ENCODE results near the gene SLC35A4.
"Not testable (repeated sequence)": the region's sequence is repeated elsewhere in the genome, so short reads cannot be mapped to it uniquely, and the experiment has no call there.

Gene SLC35A4

DNA sequence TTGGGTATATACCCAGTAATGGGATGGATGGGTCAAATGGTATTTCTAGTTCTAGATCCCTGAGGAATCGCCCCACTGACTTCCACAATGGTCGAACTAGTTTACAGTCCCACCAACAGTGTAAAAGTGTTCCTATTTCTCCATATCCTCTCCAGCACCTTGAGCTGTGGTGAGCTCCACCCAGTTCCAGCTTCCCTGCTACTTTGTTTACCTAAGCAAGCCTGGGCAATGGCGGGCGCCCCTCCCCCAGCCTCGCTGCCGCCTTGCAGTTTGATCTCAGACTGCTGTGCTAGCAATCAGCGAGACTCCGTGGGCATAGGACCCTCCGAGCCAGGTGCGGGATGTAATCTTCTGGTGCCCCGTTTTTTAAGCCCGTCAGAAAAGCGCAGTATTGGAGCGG is 28.4 kb downstream of the SLC35A4 start:
- DNase-seq: not testable (repeated sequence)

DNA sequence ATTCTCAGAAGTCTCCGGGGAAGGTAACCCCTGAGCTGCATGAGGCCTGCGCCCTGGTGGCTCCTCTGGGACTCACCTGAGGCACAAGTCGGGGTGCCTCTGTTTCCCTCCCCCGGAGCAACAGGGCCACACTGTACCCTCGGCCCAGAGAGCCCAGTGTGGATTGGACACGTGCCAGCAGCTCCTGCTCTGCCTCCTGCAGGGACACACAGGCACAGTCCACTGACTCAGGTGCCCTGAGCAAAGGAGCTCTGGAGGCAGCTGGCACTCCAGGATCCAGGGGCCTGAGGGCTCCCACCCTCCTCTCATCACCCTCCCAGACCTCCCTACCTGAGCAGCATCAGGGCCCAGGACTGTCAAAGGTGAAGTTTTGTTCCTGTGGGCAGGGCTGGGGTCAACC is 29.5 kb downstream of the SLC35A4 start:
- no peak for DNase-seq

DNA sequence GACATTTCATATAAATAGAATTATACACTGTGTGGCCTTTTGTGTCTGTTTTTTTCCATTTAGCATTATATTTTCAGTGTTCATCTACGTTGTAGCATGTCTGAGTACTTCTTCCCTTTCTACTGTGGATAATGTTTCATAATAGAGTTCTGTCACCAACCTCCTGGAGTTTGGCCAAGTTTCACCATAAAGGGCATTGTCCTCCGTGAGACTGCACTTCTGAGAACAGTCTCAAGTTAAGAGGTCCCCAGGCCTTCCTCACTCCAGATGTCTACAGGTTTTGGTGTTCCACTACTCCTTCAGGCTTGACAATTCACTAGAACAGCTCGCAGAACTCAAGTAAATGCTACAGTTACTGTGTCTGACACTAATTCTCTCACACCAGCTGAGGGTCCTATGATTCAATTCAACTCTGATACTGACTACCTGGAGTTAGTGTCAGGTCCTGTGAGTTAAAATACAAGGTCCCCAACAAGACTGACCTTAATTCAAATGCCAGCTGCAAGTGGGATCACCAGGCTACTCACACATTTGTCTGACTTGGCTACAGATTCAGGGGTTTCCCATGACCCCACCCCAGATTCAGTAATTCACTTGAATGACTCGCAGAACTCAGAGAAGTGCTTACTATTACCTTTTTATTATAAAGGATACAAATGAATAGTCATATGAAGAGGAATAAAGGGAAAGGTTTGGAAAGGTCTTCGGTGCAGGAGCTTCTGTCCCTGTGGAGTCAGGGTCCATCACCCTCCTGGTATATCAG is 31.1 kb downstream of the SLC35A4 start:
- no peak for DNase-seq

DNA sequence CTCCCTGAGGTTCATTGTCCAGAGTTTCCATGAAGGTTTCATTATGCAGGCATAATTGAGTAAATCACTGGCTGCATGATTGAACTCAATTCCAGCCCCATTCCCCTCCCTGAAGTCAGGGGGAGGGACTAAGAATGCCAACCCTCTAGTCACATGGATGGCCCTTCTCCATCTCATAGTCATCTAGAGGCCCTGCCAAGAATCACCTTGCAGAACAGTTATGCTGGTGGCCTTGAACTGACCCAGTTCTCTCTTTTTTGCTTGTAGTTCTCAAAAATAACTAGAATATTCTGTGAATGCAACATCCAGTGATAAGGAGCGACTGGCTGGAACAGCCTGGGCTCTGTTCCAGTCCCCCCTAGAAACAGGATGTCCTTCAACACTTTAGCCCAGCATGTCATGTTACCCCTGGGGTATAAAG is 31.7 kb downstream of the SLC35A4 start:
- no peak for DNase-seq

DNA sequence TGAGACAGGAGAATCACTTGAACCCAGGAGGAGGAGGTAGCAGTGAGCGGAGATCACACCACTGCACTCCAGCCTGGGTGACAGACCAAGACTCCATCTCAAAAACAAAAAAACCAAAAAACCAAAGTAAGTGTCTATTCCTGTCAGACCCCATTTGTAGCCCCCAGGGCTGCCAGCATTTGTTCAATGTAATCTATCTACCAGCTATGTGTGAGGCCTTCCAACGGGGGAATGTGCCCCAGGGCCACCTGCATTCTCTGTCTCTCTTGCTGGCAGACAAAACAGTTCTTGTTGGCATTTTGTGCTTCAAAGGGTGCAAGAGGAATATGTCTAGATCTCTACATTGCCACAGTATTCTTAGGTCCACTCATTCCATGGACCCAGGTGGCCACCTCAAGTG is 34.2 kb downstream of the SLC35A4 start:
- no peak for DNase-seq

DNA sequence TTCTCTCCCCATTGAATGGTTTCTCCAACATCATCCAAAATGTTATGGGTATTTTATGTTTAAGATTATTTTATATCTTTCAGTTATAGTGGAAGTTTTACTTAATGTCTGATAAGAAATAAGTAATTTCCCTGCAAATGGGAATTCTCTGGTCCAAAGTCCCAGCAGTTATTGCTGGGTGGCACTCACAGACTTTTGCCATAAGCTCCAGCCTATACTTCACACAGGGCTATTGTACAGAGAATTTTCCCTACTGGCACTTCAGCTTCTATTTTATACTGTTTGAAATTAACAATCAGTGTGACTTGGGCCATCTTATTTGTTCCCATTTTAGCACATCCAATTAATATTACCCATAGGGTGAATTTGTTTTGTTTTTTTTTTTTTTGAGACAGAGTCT is 35.5 kb downstream of the SLC35A4 start:
- no peak for DNase-seq

DNA sequence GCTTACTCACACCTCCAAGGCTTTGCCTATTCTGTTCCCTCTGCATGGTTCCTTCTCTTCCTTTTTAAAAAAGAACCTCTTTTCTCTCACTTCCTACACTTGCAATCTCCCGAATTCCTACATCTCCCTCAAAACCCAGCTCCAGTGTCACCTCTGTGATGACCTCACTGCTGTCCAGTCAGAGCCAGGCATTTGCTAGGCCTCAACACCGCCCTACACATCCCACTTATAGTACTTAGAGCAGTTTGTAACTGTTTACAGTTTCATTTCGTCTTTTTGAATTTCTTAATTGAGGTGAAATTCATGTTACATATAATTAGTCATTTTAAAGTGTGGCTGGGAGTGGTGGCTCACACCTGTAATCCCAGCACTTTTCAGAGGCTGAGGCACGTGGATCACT is 37.5 kb downstream of the SLC35A4 start:
- no peak for DNase-seq

DNA sequence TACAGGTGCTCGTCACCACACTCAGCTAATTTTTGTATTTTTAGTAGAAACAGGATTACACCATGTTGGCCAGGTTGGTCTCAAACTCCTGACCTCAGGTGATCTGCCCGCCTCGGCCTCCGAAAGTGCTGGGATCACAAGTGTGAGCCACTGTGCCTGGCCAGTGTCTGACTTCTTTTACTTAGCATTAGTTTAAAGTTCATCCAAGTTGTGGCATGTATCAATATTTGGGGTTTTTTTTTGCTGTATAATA is 38.7 kb downstream of the SLC35A4 start:
- not testable (repeated sequence) for DNase-seq

DNA sequence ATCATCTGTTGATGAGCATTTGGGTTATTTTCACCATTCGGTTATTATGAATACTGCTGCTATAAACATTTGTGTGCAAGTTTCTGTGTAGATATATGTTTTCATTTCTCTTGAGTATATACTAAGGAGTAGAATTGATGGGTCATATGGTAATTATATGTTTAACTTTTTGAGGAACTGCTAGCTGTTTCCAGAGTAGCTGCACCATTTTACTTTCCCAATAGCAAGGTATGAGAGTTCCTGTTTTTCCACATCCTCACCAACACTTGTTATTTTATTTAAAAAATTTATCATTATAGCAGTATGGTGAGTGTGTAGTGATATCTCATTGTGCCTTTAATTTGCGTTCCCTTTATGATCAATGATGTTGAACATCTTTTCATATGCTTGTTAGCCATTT is 39.1 kb downstream of the SLC35A4 start:
- DNase-seq: no peak

DNA sequence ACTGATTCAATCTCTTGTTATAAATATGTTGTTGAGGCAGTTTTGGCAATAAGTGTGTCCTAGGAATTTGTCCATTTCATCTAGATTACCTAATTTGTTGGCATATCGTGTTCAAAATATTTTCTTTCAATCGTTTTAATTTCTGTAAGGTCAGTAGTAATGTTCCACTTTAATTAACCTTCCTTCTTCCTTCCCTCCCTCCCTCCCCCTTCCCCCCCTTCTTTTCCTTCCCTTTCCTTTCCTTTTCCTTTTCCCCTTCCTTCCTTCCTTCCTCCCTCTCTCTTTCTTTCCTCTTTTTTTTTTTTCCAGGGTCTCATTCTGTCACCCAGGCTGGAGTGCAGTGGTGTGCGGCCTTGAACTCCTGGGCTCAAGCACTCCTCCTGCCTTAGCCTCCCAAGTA is 41.3 kb downstream of the SLC35A4 start:
- DNase-seq: no peak

DNA sequence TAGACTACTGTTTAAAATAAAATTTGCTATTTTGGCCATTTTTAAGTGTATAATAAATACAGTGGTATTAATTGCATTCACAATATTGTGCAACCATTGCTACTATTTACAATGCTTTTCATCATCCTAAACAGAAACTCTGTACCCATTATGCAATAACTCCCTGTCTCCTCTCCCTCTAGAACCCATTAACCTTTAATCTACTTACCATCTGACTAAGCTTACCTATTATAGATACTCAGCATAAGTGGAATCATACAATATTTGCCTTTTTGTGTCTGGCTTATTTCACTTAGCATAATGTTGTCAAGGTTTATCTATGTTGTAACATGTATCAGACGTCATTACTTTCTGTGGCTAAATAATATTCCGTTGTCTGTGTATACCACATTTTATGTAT is 42.4 kb downstream of the SLC35A4 start:
- no peak for DNase-seq

DNA sequence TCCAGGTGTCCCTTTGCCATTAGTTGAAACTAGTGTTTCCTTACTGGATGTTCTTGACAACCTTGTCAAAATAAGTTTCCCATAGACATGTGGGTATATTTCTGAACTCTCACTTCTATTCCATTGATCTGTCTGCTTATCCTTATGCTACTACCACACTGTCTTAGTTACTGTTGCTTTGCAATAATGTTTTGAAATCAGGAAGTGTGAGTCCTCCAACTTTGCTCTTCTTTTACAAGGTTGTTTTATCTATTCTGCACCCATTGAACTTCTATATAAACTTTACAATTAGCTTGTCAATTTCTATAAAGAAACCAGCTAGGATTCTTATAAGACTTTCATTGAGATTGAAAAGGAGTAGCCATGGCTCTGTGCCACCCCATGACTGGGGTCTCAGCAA is 44.1 kb downstream of the SLC35A4 start:
- DNase-seq: no peak

DNA sequence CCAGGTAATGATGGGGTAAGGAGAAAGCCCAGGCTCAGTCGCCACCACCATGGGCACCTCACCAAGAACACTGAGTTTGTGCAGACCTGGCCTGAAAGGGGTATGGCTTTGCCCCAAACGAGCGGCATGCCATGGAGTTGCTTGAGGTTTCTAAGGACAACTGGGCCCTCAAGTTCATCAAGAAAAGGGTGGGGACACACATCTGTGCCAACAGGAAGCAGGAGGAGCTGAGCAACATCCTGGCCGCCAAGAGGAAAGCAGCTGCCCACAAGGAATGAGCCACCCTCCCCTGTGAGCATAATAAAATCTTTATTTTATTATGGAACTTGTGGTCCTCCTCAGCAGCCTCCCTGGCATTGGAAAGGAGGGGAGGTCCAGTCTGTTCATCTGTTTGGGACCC is 44.5 kb downstream of the SLC35A4 start:
- no peak for DNase-seq

DNA sequence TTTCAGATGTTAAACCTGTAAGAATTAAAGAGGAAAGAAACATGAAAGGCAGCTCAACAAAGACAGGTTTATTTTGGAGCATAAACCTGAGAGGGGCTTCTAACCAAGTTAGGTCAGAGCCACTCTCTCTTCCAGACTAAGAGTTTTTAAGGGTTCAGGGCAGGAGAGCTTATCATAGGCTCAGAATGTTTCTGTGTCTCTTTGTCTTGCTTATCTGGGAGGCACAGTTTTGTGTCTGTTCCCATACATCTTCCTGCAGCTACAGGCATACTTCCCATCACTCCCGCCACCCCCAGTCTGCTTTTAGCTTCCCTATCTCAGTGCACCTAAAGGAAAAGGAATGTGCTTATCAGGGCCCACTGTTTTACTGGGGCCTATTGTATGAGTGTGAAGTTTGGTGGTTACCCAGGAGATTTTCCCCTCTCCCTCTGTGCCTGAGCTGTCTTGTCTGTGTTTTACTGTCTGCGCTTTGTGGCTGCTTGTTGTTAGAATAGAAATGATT is 46.4 kb downstream of the SLC35A4 start:
- DNase-seq: no peak
